Left kidney (tissue), 1 donor: ENCODE measurements around the gene CHST14. TPM values are rescaled to one million over a fixed set of nuclear protein-coding genes. Genes with fewer than 3 reads are reported as not detected.

Experiments
- polyA plus RNA-seq: library from polyadenylated mRNA; unstranded; fragments of 120-200 nt; gene quantifications from one replicate; pipeline ENCODE4 v1.2.1, GENCODE V29; 2013; ENCODE audit not compliant: insufficient read length

The CHST14 gene
- polyA plus RNA-seq, 1 donor = 31.3 TPM

Other genes starting within 250 kb of the CHST14 start
- gene PAK6, start 231.9 kb upstream of the CHST14 start, polyA plus RNA-seq = 6.5 TPM
- 0.17 TPM for gene ANKRD63, start 187.9 kb upstream of the CHST14 start, polyA plus RNA-seq
- gene PLCB2, start 163.0 kb upstream of the CHST14 start, polyA plus RNA-seq = 10.8 TPM
- 15.6 TPM for gene INAFM2, start 147.3 kb upstream of the CHST14 start, polyA plus RNA-seq
- gene CCDC9B, start 130.0 kb upstream of the CHST14 start, polyA plus RNA-seq = 6.3 TPM
- gene PHGR1, start 120.0 kb upstream of the CHST14 start, polyA plus RNA-seq = not detected
- gene DISP2, start 112.8 kb upstream of the CHST14 start, polyA plus RNA-seq = 0.35 TPM
- 46.4 TPM for gene KNSTRN, start 88.3 kb upstream of the CHST14 start, polyA plus RNA-seq
- gene IVD, start 65.2 kb upstream of the CHST14 start, polyA plus RNA-seq = 103 TPM
- 22.8 TPM for gene BAHD1, start 30.0 kb upstream of the CHST14 start, polyA plus RNA-seq
- gene CCDC32, start 94.1 kb downstream of the CHST14 start, polyA plus RNA-seq = 31.8 TPM
- 9.2 TPM for gene RPUSD2, start 98.3 kb downstream of the CHST14 start, polyA plus RNA-seq
- 32.4 TPM for gene KNL1, start 123.3 kb downstream of the CHST14 start, polyA plus RNA-seq
- 16.9 TPM for gene RAD51, start 224.2 kb downstream of the CHST14 start, polyA plus RNA-seq